HEK293 (cell line): Measurements from ENCODE around the gene NANOS3.
A peak's percentile ranks its signal among the peaks of the same experiment; 100 is the strongest.

ENCODE experiments used
- EGR2 ChIP-seq: fragments of 450-650 bp; formaldehyde crosslinking; IDR thresholded peaks from 2 replicates; pipeline ENCODE4 v1.5.1; 2016; ENCODE audit warnings: low read depth, missing biosample characterization, missing genetic modification characterization
- KLF1 ChIP-seq: fragments of 450-650 bp; formaldehyde crosslinking; IDR thresholded peaks from 2 replicates; pipeline ENCODE4 v1.5.1; 2016; ENCODE audit warnings: missing biosample characterization, missing genetic modification characterization
- ZBTB17 ChIP-seq: fragments of 450-650 bp; formaldehyde crosslinking; IDR thresholded peaks from 2 replicates; pipeline ENCODE4 v1.5.1; 2016; ENCODE audit warnings: missing biosample characterization, missing genetic modification characterization
- ZFP41 ChIP-seq: fragments of 450-650 bp; formaldehyde crosslinking; IDR thresholded peaks from 2 replicates; pipeline ENCODE4 v1.5.1; 2016; ENCODE audit warnings: missing biosample characterization, missing genetic modification characterization, borderline replicate concordance
- ZNF140 ChIP-seq: fragments of 450-650 bp; formaldehyde crosslinking; IDR thresholded peaks from 2 replicates; pipeline ENCODE4 v1.5.1; 2016; ENCODE audit warnings: missing biosample characterization, missing genetic modification characterization
- ZNF146 ChIP-seq: fragments of 450-650 bp; formaldehyde crosslinking; IDR thresholded peaks from 2 replicates; pipeline ENCODE4 v1.5.1; 2016; ENCODE audit warnings: missing biosample characterization, missing genetic modification characterization
- ZNF16 ChIP-seq: fragments of 450-650 bp; formaldehyde crosslinking; IDR thresholded peaks from 2 replicates; pipeline ENCODE4 v1.5.1; 2016; ENCODE audit warnings: low read depth, missing biosample characterization, missing genetic modification characterization
- ZNF292 ChIP-seq: fragments of 450-650 bp; formaldehyde crosslinking; IDR thresholded peaks from 2 replicates; pipeline ENCODE4 v1.5.1; 2016; ENCODE audit warnings: low read depth, missing biosample characterization, missing genetic modification characterization, borderline replicate concordance
- ZNF404 ChIP-seq: fragments of 450-650 bp; formaldehyde crosslinking; IDR thresholded peaks from 2 replicates; pipeline ENCODE4 v1.5.1; 2017; ENCODE audit warnings: missing biosample characterization, missing genetic modification characterization
- ZNF473 ChIP-seq: fragments of 450-650 bp; formaldehyde crosslinking; IDR thresholded peaks from 2 replicates; pipeline ENCODE4 v1.5.1; 2017; ENCODE audit warnings: missing biosample characterization, missing genetic modification characterization
- ZNF555 ChIP-seq: fragments of 450-650 bp; formaldehyde crosslinking; conservative IDR thresholded peaks from 2 replicates; pipeline ENCODE4 v1.5.1; 2017; ENCODE audit warnings: missing biosample characterization, mild to moderate bottlenecking, missing genetic modification characterization, inconsistent platforms
- ZNF707 ChIP-seq: fragments of 450-650 bp; formaldehyde crosslinking; IDR thresholded peaks from 2 replicates; pipeline ENCODE4 v1.5.1; 2016; ENCODE audit warnings: missing biosample characterization, missing genetic modification characterization
- TF ChIP-seq, protein P1 (sequence below): fragments of 450-650 bp; formaldehyde crosslinking; IDR thresholded peaks from 2 replicates; pipeline ENCODE4 v1.5.1; 2016; ENCODE audit warnings: missing biosample characterization, missing genetic modification characterization, borderline replicate concordance
- TF ChIP-seq, protein P2 (sequence below): fragments of 450-650 bp; formaldehyde crosslinking; IDR thresholded peaks from 2 replicates; pipeline ENCODE4 v1.5.1; 2016; ENCODE audit warnings: missing biosample characterization, missing genetic modification characterization
- TF ChIP-seq, protein P3 (sequence below): fragments of 450-650 bp; formaldehyde crosslinking; IDR thresholded peaks from 2 replicates; pipeline ENCODE4 v1.5.1; 2016; ENCODE audit warnings: missing biosample characterization, missing genetic modification characterization
- TF ChIP-seq, protein P4 (sequence below): fragments of 450-650 bp; formaldehyde crosslinking; IDR thresholded peaks from 2 replicates; pipeline ENCODE4 v1.5.1; 2016; ENCODE audit warnings: missing biosample characterization, missing genetic modification characterization, borderline replicate concordance
- TF ChIP-seq, protein P5 (sequence below): fragments of 450-650 bp; formaldehyde crosslinking; IDR thresholded peaks from 2 replicates; pipeline ENCODE4 v1.5.1; 2016; ENCODE audit warnings: missing biosample characterization, missing genetic modification characterization
- TF ChIP-seq, protein P6 (sequence below): fragments of 450-650 bp; formaldehyde crosslinking; IDR thresholded peaks from 2 replicates; pipeline ENCODE4 v1.5.1; 2016; ENCODE audit warnings: missing biosample characterization, missing genetic modification characterization, low read depth
- TF ChIP-seq, protein P7 (sequence below): fragments of 450-650 bp; formaldehyde crosslinking; IDR thresholded peaks from 2 replicates; pipeline ENCODE4 v1.5.1; 2016; ENCODE audit warnings: missing biosample characterization, missing genetic modification characterization, borderline replicate concordance

NANOS3 gene

DNA sequence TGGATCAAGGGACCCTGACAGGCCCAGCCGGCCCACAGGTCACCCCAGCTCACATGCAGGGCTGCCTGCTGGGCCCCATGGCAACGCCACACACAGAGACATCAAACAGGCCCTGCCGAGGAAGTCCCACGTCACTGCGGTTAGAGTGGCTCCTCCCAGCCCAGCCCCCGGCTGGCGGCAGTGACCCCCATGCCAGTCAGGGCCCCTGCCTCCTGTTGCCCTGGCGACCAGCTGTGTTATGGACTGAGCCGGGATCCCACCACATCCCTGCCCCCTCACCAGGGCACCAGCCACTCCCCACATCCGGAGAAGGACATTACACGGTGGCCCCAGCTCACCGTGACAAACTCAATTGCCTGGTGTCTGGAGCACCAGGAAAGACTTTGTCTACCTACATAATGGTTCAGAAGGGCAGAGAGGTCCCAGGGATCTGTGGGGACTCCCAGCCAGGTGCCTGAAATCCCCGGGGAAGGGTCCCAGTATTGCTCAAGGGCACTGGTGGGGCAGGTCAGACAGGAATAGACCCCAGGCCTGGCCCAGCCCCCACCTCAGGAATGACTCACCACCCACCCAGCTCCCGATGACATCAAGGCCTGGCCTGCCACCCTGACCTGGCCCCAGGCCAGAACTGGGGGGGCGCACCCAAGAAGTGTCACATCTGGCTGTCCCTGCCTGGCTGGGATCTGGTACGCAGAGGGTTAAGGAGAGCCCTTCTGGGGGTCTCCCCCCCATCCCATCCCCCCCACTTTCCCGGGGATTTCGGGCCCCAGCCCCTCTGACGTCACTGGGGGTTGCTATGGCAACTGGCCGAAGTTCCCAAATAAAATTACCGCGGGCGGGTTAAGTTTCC lies 30.2 kb upstream of the NANOS3 start (continued):
- TF ChIP-seq ZFP41 (no peak), ZNF146 (tag by site-specific recombination) (peak; percentile 3; the same call in 1 of the 2 replicates), ZNF404 (tag by site-specific recombination) (no peak), ZNF140 (tag by site-specific recombination) (no peak), ZNF707 (tag by site-specific recombination) (no peak), EGR2 (tag by site-specific recombination) (peak; percentile 23; the same call in 1 of the 2 replicates), ZNF16 (tag by site-specific recombination) (no peak), ZNF292 (no peak), ZBTB17 (tag by site-specific recombination) (0 out of 2 replicates have a peak, but pooled peaks have one; percentile 8), ZNF555 (no peak), KLF1 (tag by site-specific recombination) (peak; percentile 79), ZNF473 (tag by site-specific recombination) (no peak)
- TF ChIP-seq, protein P1, sequence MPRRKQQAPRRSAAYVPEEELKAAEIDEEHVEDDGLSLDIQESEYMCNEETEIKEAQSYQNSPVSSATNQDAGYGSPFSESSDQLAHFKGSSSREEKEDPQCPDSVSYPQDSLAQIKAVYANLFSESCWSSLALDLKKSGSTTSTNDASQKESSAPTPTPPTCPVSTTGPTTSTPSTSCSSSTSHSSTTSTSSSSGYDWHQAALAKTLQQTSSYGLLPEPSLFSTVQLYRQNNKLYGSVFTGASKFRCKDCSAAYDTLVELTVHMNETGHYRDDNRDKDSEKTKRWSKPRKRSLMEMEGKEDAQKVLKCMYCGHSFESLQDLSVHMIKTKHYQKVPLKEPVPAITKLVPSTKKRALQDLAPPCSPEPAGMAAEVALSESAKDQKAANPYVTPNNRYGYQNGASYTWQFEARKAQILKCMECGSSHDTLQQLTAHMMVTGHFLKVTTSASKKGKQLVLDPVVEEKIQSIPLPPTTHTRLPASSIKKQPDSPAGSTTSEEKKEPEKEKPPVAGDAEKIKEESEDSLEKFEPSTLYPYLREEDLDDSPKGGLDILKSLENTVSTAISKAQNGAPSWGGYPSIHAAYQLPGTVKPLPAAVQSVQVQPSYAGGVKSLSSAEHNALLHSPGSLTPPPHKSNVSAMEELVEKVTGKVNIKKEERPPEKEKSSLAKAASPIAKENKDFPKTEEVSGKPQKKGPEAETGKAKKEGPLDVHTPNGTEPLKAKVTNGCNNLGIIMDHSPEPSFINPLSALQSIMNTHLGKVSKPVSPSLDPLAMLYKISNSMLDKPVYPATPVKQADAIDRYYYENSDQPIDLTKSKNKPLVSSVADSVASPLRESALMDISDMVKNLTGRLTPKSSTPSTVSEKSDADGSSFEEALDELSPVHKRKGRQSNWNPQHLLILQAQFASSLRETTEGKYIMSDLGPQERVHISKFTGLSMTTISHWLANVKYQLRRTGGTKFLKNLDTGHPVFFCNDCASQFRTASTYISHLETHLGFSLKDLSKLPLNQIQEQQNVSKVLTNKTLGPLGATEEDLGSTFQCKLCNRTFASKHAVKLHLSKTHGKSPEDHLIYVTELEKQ (tag by site-specific recombination) = peak; percentile 66; the same call in 1 of the 2 replicates
- TF ChIP-seq, protein P2, sequence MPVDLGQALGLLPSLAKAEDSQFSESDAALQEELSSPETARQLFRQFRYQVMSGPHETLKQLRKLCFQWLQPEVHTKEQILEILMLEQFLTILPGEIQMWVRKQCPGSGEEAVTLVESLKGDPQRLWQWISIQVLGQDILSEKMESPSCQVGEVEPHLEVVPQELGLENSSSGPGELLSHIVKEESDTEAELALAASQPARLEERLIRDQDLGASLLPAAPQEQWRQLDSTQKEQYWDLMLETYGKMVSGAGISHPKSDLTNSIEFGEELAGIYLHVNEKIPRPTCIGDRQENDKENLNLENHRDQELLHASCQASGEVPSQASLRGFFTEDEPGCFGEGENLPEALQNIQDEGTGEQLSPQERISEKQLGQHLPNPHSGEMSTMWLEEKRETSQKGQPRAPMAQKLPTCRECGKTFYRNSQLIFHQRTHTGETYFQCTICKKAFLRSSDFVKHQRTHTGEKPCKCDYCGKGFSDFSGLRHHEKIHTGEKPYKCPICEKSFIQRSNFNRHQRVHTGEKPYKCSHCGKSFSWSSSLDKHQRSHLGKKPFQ (tag by site-specific recombination) = no peak
- TF ChIP-seq, protein P3, sequence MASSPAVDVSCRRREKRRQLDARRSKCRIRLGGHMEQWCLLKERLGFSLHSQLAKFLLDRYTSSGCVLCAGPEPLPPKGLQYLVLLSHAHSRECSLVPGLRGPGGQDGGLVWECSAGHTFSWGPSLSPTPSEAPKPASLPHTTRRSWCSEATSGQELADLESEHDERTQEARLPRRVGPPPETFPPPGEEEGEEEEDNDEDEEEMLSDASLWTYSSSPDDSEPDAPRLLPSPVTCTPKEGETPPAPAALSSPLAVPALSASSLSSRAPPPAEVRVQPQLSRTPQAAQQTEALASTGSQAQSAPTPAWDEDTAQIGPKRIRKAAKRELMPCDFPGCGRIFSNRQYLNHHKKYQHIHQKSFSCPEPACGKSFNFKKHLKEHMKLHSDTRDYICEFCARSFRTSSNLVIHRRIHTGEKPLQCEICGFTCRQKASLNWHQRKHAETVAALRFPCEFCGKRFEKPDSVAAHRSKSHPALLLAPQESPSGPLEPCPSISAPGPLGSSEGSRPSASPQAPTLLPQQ = peak; percentile 88
- TF ChIP-seq, protein P4, sequence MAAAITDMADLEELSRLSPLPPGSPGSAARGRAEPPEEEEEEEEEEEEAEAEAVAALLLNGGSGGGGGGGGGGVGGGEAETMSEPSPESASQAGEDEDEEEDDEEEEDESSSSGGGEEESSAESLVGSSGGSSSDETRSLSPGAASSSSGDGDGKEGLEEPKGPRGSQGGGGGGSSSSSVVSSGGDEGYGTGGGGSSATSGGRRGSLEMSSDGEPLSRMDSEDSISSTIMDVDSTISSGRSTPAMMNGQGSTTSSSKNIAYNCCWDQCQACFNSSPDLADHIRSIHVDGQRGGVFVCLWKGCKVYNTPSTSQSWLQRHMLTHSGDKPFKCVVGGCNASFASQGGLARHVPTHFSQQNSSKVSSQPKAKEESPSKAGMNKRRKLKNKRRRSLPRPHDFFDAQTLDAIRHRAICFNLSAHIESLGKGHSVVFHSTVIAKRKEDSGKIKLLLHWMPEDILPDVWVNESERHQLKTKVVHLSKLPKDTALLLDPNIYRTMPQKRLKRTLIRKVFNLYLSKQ (tag by site-specific recombination) = no peak
- TF ChIP-seq, protein P5, sequence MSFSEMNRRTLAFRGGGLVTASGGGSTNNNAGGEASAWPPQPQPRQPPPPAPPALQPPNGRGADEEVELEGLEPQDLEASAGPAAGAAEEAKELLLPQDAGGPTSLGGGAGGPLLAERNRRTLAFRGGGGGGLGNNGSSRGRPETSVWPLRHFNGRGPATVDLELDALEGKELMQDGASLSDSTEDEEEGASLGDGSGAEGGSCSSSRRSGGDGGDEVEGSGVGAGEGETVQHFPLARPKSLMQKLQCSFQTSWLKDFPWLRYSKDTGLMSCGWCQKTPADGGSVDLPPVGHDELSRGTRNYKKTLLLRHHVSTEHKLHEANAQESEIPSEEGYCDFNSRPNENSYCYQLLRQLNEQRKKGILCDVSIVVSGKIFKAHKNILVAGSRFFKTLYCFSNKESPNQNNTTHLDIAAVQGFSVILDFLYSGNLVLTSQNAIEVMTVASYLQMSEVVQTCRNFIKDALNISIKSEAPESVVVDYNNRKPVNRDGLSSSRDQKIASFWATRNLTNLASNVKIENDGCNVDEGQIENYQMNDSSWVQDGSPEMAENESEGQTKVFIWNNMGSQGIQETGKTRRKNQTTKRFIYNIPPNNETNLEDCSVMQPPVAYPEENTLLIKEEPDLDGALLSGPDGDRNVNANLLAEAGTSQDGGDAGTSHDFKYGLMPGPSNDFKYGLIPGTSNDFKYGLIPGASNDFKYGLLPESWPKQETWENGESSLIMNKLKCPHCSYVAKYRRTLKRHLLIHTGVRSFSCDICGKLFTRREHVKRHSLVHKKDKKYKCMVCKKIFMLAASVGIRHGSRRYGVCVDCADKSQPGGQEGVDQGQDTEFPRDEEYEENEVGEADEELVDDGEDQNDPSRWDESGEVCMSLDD (tag by site-specific recombination) = peak; percentile 98
- TF ChIP-seq, protein P6, sequence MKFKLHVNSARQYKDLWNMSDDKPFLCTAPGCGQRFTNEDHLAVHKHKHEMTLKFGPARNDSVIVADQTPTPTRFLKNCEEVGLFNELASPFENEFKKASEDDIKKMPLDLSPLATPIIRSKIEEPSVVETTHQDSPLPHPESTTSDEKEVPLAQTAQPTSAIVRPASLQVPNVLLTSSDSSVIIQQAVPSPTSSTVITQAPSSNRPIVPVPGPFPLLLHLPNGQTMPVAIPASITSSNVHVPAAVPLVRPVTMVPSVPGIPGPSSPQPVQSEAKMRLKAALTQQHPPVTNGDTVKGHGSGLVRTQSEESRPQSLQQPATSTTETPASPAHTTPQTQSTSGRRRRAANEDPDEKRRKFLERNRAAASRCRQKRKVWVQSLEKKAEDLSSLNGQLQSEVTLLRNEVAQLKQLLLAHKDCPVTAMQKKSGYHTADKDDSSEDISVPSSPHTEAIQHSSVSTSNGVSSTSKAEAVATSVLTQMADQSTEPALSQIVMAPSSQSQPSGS (tag by site-specific recombination) = peak; percentile 96
- TF ChIP-seq, protein P7, sequence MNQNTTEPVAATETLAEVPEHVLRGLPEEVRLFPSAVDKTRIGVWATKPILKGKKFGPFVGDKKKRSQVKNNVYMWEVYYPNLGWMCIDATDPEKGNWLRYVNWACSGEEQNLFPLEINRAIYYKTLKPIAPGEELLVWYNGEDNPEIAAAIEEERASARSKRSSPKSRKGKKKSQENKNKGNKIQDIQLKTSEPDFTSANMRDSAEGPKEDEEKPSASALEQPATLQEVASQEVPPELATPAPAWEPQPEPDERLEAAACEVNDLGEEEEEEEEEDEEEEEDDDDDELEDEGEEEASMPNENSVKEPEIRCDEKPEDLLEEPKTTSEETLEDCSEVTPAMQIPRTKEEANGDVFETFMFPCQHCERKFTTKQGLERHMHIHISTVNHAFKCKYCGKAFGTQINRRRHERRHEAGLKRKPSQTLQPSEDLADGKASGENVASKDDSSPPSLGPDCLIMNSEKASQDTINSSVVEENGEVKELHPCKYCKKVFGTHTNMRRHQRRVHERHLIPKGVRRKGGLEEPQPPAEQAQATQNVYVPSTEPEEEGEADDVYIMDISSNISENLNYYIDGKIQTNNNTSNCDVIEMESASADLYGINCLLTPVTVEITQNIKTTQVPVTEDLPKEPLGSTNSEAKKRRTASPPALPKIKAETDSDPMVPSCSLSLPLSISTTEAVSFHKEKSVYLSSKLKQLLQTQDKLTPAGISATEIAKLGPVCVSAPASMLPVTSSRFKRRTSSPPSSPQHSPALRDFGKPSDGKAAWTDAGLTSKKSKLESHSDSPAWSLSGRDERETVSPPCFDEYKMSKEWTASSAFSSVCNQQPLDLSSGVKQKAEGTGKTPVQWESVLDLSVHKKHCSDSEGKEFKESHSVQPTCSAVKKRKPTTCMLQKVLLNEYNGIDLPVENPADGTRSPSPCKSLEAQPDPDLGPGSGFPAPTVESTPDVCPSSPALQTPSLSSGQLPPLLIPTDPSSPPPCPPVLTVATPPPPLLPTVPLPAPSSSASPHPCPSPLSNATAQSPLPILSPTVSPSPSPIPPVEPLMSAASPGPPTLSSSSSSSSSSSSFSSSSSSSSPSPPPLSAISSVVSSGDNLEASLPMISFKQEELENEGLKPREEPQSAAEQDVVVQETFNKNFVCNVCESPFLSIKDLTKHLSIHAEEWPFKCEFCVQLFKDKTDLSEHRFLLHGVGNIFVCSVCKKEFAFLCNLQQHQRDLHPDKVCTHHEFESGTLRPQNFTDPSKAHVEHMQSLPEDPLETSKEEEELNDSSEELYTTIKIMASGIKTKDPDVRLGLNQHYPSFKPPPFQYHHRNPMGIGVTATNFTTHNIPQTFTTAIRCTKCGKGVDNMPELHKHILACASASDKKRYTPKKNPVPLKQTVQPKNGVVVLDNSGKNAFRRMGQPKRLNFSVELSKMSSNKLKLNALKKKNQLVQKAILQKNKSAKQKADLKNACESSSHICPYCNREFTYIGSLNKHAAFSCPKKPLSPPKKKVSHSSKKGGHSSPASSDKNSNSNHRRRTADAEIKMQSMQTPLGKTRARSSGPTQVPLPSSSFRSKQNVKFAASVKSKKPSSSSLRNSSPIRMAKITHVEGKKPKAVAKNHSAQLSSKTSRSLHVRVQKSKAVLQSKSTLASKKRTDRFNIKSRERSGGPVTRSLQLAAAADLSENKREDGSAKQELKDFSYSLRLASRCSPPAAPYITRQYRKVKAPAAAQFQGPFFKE (tag by site-specific recombination) = 0 out of 2 replicates have a peak, but pooled peaks have one; percentile 40
